K562 (cell line): Measurements from ENCODE around the gene NEURL4. TPM values are rescaled to one million over a fixed set of nuclear protein-coding genes. Genes with fewer than 3 reads are reported as not detected.

ENCODE experiments used
- E2F6 ChIP-seq, 2 experiments: IDR thresholded peaks; 2 replicates each; pipeline ENCODE4 v1.6.1; 2011; ENCODE audit warnings: borderline replicate concordance in 1 of 2, control low read depth in 1 of 2, low read depth in 1 of 2, low read length in 1 of 2, mild to moderate bottlenecking in 1 of 2, mixed read lengths in 1 of 2, moderate library complexity in 1 of 2; ENCODE audit not compliant: insufficient read depth in 1 of 2, insufficient read length in 1 of 2, poor library complexity in 1 of 2, severe bottlenecking in 1 of 2; ENCODE audit errors: extremely low read depth in 1 of 2
- ETS2 ChIP-seq: IDR thresholded peaks from 2 replicates; pipeline ENCODE4 v1.6.1; 2016; ENCODE audit warnings: borderline replicate concordance, missing genetic modification characterization, mild to moderate bottlenecking, moderate library complexity, missing compliant biosample characterization; ENCODE audit not compliant: poor library complexity, severe bottlenecking
- HDAC3 ChIP-seq: fragments of 450-650 bp; IDR thresholded peaks from 2 replicates; pipeline ENCODE4 v1.6.1; 2018; ENCODE audit warnings: borderline replicate concordance, mild to moderate bottlenecking, moderate library complexity; ENCODE audit not compliant: partially characterized antibody
- IFI16 ChIP-seq: fragments of 250-450 bp; sonication (Bioruptor Pico); IDR thresholded peaks from 2 replicates; pipeline ENCODE4 v2.1.2; 2022; ENCODE audit warnings: mild to moderate bottlenecking, inconsistent platforms
- MTF1 ChIP-seq: fragments of 250-450 bp; sonication (Bioruptor Pico); IDR thresholded peaks from 2 replicates; pipeline ENCODE4 v1.9.0; 2021; ENCODE audit warnings: moderate library complexity, mild to moderate bottlenecking, inconsistent platforms, borderline replicate concordance
- PHB ChIP-seq: fragments of 250-450 bp; sonication (Bioruptor Pico); IDR thresholded peaks from 2 replicates; pipeline ENCODE4 v1.5.0; 2021
- SFPQ ChIP-seq: fragments of 200-400 bp; formaldehyde crosslinking; IDR thresholded peaks from 2 replicates; pipeline ENCODE4 v1.6.1; 2017; ENCODE audit warnings: mild to moderate bottlenecking, low read depth, low read length, moderate library complexity
- SMAD3 ChIP-seq: fragments of 450-650 bp; formaldehyde crosslinking; conservative IDR thresholded peaks from 2 replicates; pipeline ENCODE4 v1.4.0; 2020; ENCODE audit warnings: mild to moderate bottlenecking
- SUPT5H ChIP-seq: fragments of 450-650 bp; IDR thresholded peaks from 2 replicates; pipeline ENCODE4 v1.6.1; 2016
- TCF7 ChIP-seq: sonication (generic); IDR thresholded peaks from 2 replicates; pipeline ENCODE4 v1.6.1; 2016; ENCODE audit warnings: antibody characterized with exemption, borderline replicate concordance
- ZBTB43 ChIP-seq: sonication (generic); formaldehyde crosslinking; IDR thresholded peaks from 2 replicates; pipeline ENCODE4 v1.8.0; 2023; ENCODE audit warnings: mild to moderate bottlenecking, missing genetic modification reagents
- ZNF347 ChIP-seq: fragments of 450-650 bp; formaldehyde crosslinking; IDR thresholded peaks from 2 replicates; pipeline ENCODE4 v1.4.0; 2020; ENCODE audit warnings: low read depth, mild to moderate bottlenecking, moderate library complexity
- ZNF436 ChIP-seq: fragments of 250-450, 450-650 bp; sonication (Bioruptor Pico); formaldehyde crosslinking; IDR thresholded peaks from 2 replicates; pipeline ENCODE4 v1.7.0; 2020; ENCODE audit warnings: mild to moderate bottlenecking
- ZNF507 ChIP-seq: conservative IDR thresholded peaks from 2 replicates; pipeline ENCODE4 v1.6.1; 2017; ENCODE audit warnings: missing genetic modification characterization, missing compliant biosample characterization
- ZZZ3 ChIP-seq: fragments of 450-650 bp; IDR thresholded peaks from 2 replicates; pipeline ENCODE4 v1.6.1; 2016; ENCODE audit warnings: antibody characterized with exemption, mild to moderate bottlenecking, moderate library complexity
- polyA plus RNA-seq, 8 experiments: library from polyadenylated mRNA; depleted of rRNA in 4 of 8; stranded (reverse) in 5 of 8; unstranded in 3 of 8; fragments of >200 nt; fragmentation: Nextera tagmentation in 2 of 8; fragmentation: Illumina TruSeq in 1 of 8; extraction: Ambion mirVana in 2 of 8; extraction: Trizol in 1 of 8; gene quantifications; 2 replicates each; pipeline versions ENCODE4 v1.2.1 to v1.2.3, GENCODE V29; 2011 to 2014; ENCODE audit warnings: inconsistent platforms in 1 of 8, missing spikeins in 1 of 8
- total RNA-seq, 7 experiments: library from RNA; depleted of rRNA in 6 of 7; stranded (reverse); fragments of >200 nt in 6 of 7; fragmentation: Illumina TruSeq in 2 of 7; extraction: Trizol in 2 of 7; gene quantifications; 2 replicates each; pipeline versions ENCODE4 v1.2.1 to v1.2.3, GENCODE V29; 2011 to 2021; ENCODE audit warnings: low replicate concordance in 1 of 7
- TF ChIP-seq, protein P1 (sequence below): fragments of 450-650 bp; formaldehyde crosslinking; IDR thresholded peaks from 2 replicates; pipeline ENCODE4 v1.4.0; 2022; ENCODE audit warnings: mild to moderate bottlenecking, moderate library complexity
- TF ChIP-seq, protein P2 (sequence below): fragments of 250-450 bp; sonication (Bioruptor Pico); IDR thresholded peaks from 2 replicates; pipeline ENCODE4 v1.4.0; 2020; ENCODE audit warnings: mild to moderate bottlenecking, moderate library complexity

The NEURL4 gene
- total and polyA plus RNA-seq, 9 of the 15 experiments (the other 6 are each of a cell fraction or from before 2014, with no cell fraction given), result 0.08 to 37.4 (median 11.5) TPM

DNA sequence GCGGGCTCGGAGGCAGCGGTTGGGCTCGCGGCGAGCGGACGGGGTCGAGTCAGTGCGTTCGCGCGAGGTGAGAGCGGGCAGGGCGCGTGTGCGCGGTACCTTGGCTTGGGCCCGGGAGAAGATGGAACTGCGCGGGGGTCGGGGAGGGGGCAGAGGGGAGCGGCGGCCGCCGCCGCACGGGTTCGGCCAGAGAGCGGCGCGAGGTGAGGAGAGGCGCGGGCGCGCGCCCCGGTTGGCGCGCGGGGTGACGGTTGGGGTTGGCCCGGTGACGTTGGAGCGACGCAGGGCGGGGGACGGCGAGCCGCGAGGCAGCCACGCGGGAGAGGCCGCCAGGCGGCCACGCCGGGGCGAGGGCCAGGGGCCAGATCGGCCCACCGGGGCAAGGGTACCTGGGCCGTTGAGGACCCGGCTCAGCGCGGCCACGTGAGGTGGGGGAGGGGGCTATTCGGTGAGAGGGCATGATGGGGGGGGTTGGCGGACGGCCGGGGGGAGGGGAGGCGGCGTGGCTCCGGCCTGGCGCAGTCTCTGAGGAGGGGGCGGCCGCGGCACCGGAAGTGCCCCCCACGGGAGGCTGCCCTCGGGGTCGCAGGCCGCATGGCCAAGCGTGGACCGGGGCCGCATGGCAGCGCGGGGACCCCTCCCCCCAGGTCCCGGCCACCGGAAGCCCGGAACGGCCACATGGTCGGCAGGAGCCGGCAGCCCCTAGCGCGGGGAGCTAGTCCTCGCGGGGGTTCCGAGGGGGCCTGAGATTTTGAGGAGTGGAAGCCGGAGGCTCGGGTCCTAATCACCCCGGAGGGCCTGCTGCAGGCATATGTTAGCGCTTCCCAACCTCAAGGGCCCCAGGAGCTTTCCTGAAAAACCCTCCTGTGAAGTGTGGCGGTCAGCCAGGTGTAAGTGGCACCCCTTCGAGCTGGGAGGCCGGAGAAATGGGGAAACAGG lies 21.2 kb downstream of the NEURL4 start (continued):
- TF ChIP-seq, protein P1, sequence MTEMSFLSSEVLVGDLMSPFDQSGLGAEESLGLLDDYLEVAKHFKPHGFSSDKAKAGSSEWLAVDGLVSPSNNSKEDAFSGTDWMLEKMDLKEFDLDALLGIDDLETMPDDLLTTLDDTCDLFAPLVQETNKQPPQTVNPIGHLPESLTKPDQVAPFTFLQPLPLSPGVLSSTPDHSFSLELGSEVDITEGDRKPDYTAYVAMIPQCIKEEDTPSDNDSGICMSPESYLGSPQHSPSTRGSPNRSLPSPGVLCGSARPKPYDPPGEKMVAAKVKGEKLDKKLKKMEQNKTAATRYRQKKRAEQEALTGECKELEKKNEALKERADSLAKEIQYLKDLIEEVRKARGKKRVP (CRISPR knock-in tag), result no peak
- TF ChIP-seq MTF1 (CRISPR knock-in tag) (no peak), ZNF507 (tag) (no peak), SFPQ (no peak), ZNF436 (CRISPR knock-in tag) (no peak), ZNF347 (CRISPR knock-in tag) (no peak), ZZZ3 (no peak), IFI16 (CRISPR knock-in tag) (no peak), ZBTB43 (no peak), ETS2 (tag) (no peak), HDAC3 (no peak), E2F6 (IDR thresholded peaks at IDR 0.05; ENCODE audit: borderline replicate concordance in 1 of 2, extremely low read depth in 1 of 2, insufficient read depth in 1 of 2, insufficient read length in 1 of 2, low read depth in 1 of 2, low read length in 1 of 2, poor library complexity in 1 of 2, severe bottlenecking in 1 of 2) (peak; percentile 87 to 92), SUPT5H (no peak), TCF7 (no peak), SMAD3 (no peak), PHB (CRISPR knock-in tag) (no peak)
- TF ChIP-seq, protein P2, sequence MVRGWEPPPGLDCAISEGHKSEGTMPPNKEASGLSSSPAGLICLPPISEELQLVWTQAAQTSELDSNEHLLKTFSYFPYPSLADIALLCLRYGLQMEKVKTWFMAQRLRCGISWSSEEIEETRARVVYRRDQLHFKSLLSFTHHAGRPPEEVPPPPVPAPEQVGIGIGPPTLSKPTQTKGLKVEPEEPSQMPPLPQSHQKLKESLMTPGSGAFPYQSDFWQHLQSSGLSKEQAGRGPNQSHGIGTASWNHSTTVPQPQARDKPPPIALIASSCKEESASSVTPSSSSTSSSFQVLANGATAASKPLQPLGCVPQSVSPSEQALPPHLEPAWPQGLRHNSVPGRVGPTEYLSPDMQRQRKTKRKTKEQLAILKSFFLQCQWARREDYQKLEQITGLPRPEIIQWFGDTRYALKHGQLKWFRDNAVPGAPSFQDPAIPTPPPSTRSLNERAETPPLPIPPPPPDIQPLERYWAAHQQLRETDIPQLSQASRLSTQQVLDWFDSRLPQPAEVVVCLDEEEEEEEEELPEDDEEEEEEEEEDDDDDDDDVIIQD (CRISPR knock-in tag), result no peak
